ENCODE measurements around the gene TIMM23B.
"Not testable (repeated sequence)": the region's sequence is repeated elsewhere in the genome, so short reads cannot be mapped to it uniquely, and the experiment has no call there.

The TIMM23B gene

GRCh38 chr10:49987207-49987606 lies 45.4 kb downstream of the TIMM23B start:
- not testable (repeated sequence) for DNase-seq

DNA sequence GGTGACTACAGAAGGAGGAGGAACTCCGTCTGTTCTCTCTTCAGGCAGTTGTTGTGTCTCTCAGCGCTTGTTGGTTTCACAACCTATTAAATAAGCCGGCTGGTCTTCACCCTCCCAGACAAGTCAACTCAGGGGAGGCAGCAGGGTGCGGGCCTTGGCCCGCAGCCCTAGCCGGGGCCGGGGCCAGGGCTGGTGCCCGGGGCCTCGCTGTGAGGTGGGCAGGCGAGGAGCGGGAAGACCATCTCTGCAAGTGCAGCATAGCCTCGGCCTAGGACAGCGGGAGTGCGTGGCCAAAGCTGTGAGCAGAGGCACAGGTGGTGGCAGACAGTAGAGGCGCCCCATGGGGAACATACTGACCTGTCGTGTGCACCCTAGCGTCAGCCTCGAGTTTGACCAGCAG lies 46.5 kb downstream of the TIMM23B start, which contains the start of gene AGAP6:
Gene AGAP6, plus strand, starts transcription at position 31 of the 400 bp plus-strand sequence. Its CDS starts 310 bp downstream, at position 341.
- not testable (repeated sequence) for DNase-seq

GRCh38 chr10:49995321-49995720 lies 53.5 kb downstream of the TIMM23B start:
- not testable (repeated sequence) for DNase-seq

- DNase-seq, result not testable (repeated sequence)
Observed at GRCh38 chr10:50014024-50014423, 72.2 kb downstream of the TIMM23B start.

GRCh38 chr10:50015596-50016220 lies 73.9 kb downstream of the TIMM23B start:
- not testable (repeated sequence) for DNase-seq

GRCh38 chr10:50016926-50017325 lies 75.1 kb downstream of the TIMM23B start:
- DNase-seq, result not testable (repeated sequence)

GRCh38 chr10:50017646-50018045 lies 75.8 kb downstream of the TIMM23B start:
- not testable (repeated sequence) for DNase-seq

GRCh38 chr10:50019279-50019678 lies 77.4 kb downstream of the TIMM23B start:
- DNase-seq, result not testable (repeated sequence)

DNA sequence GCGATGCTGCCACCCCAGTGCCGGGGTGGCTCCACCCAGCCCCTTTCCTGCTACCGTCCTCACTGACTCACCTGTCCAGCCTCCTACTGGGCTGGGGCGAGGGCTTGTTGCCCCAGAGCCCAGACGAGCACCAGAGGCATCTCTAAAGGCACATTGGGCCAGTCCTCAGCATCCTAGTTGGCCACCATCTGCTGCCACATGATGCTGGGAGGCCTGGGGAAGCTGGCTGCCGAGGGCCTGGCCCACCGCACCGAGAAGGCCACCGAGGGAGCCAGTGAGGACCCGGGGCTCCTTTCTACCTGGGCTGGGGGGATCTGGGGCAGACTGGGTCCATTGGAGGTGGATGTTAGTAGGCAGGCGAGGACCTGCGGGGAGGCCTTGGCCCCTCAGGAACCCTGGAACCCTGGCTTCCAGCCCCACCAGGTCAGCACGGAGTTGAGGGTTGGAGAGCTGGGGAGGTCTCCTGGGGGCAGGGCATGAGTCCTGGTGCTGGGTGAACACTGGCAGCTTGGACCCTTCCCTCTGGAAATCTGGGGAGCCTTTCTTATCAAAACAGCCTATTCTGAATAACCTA lies 78.7 kb downstream of the TIMM23B start:
- DNase-seq, result not testable (repeated sequence)

- DNase-seq, result no peak
Observed at GRCh38 chr10:50021646-50022045, 79.8 kb downstream of the TIMM23B start.

All from activated CD4-positive, alpha-beta T cell treated with anti-CD3 and anti-CD28 coated beads, Interleukin-2, amount 50 U/mL, for 48 hours (primary cell).